Activated gamma-delta T cell treated with anti-CD3 and anti-CD28 coated beads, Interleukin-2, amount 50 U/mL, for 16 hours (primary cell): Measurements from ENCODE around the gene ABCC10.
"Not testable (repeated sequence)": the region's sequence is repeated elsewhere in the genome, so short reads cannot be mapped to it uniquely, and the experiment has no call there.

Experiments used
- DNase-seq: peaks from one replicate; pipeline ENCODE4 v3.0.0-alpha.2; 2020; ENCODE audit warnings: low read depth

The ABCC10 gene

GRCh38 chr6:43496370-43497128 lies 69.2 kb downstream of the ABCC10 start:
- DNase-seq: no peak

DNA sequence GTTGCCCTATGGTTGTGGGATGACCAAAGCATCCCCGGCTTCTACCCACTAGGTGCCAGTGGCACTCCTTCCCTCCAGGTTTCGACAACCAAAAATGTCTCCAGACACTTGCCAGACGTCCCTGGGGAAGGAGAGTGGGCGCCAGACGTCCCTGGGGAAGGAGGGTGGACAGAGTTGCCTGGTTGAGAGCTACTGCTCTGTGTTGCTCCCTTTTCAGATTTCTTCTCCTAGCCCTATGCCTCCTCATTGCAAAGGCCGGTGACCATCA lies 69.7 kb downstream of the ABCC10 start:
- DNase-seq: no peak

DNA sequence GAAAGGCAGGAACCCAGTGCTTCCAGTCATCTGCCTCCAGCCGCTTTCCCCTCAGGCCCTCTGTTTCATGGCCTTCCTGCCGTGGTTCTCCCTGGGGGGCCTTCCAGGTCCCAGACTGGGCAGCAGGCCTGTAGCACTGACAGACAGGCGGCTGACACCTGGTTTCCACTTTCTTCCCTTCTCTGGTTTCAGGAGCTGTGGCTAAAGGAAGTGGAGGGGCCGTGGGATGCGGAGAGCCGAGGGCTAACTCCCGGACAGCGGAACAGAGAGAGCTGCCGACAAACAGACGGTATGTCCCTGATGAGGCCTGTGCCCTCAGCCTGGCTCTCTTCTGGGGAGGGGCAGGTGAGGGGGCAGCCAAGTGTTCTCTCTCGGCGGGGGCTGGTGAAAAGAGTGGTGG lies 70.3 kb downstream of the ABCC10 start:
- DNase-seq: no peak

DNA sequence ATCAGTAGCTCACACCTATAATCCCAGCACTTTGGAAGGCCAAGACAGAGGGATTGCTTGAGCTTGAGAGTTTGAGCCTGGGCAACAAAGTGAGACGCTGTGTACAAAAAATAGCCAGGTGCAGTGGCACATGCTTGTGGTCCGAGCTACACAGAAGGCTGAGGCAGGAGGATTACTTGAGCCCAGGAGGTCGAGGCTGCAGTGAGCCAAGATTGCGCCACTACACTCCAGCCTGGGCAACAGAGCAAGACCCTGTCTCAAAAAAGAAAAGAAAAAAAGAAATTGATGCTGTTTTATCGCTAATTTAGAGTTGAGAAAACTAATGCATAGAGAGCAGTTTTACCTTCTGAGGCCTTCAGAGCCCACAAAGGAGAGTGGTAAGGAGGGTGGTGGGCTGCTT lies 71.0 kb downstream of the ABCC10 start:
- not testable (repeated sequence) for DNase-seq

DNA sequence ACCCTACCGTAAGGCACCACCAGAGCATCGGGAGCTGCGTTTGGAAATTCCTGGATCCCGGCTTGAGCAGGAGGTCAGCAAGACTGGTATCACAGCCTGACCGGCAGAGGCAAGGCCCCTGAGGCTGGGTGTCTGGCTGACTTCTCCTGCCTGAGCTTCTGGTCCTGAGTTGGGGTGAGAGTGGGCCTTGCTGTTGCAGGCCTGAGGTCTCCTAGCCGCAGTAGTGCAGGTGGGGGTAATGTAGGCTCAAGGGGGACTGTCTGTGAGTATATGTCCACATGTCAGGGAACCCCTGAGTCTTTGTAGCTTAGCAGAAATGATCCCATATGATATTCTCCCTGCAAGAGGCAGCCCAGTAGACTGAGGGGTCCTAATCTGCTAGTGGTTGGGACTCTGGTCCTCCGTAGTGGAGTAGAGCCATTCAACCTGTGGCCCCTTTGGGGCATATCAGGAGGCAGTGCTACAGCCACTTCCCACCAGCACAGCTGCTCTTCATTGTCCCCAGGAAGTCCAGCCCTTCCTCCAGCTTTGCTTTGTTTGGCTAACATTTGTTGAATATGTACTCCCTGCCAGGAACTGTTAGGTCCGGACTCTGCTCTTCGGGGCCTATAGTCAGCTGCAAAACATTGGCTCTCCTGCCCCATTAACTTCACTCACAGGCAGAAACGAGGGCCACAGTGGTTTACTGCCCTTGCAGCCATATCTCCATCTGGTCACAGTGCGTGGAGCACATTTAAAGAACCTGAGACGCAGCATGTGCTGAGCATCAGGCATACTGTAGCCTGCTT lies 71.9 kb downstream of the ABCC10 start:
- no peak for DNase-seq
